ENCODE measurements around the gene LHX8. TPM values are rescaled to one million over a fixed set of nuclear protein-coding genes. Genes with fewer than 3 reads are reported as not detected.

Gene LHX8
- total and polyA plus RNA-seq, 2 experiments from 2014 or later, result not detected

DNA sequence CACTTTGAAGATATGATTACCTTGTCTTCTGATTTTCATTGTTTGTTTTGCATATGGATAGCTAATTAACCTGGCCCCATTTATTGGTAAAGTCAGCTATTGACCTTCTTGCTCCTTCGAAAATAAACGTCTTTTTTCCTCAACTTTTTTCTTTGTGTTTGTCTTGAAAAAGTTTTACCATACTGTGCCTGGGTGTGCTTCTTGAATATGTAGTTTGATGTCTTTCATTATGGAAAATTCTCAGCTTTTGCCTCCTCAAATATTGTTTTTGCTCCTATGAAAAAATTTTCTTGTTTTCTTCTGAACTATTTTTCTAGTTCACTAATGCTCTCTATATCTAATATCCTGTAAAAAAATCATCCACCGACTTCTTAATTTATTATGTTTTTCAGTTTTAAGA, 25.0 kb downstream of the LHX8 start:
- Histone ChIP-seq H2AFZ (no peak overlapping the region), H3K27ac (no peak overlapping the region), H3K4me2 (ENCODE audit: unreplicated experiment) (no peak overlapping the region), H3K36me3 (ENCODE audit: low read depth) (no peaks in the 10 kb centered on the region), H3K9ac (no peak overlapping the region), H3K4me3 (no peak overlapping the region), H3K27me3 (replicated peaks; ENCODE audit: insufficient read depth) (no peaks in the 10 kb centered on the region), H3K79me2 (ENCODE audit: insufficient read depth) (no peaks in the 10 kb centered on the region), H3K9me3 (ENCODE audit: low read depth) (no peaks in the 10 kb centered on the region), H3K4me1 (ENCODE audit: insufficient read depth) (no peaks in the 10 kb centered on the region), H4K20me1 (ENCODE audit: insufficient read depth) (no peaks in the 10 kb centered on the region), H3K9me2 (ENCODE audit: insufficient read depth) (no peaks in the 10 kb centered on the region), H3F3A (ENCODE audit: insufficient read depth) (no peaks in the 10 kb centered on the region)
- DNase-seq, result no peak
- TF ChIP-seq EZH2phosphoT487 (IDR thresholded peaks at IDR 0.05; ENCODE audit: insufficient read depth, low read depth), result no peak
- no peak for TF ChIP-seq EZH2 (IDR thresholded peaks at IDR 0.05; ENCODE audit: insufficient read depth, poor library complexity, severe bottlenecking)
- WGBS, 2 experiments (ENCODE audit: low coverage in 1 of 2, low lambda C conversion rate in 2 of 2, missing lambda C conversion rate in 2 of 2), result 34 to 37% methylated on average over 3 of the region's 3 CpGs
- in situ Hi-C loops (cut with MboI), result no loop called here

GRCh38 chr1:75165264-75165663, 31.1 kb downstream of the LHX8 start:
- H4K20me1 ChIP-seq (ENCODE audit: insufficient read depth), result no peaks in the 10 kb centered on the region
- H3K9me2 ChIP-seq (ENCODE audit: insufficient read depth), result no peaks in the 10 kb centered on the region
- H3K9me3 ChIP-seq (ENCODE audit: low read depth), result no peaks in the 10 kb centered on the region
- no peak overlapping the region for H3K27ac ChIP-seq
- TF ChIP-seq EZH2phosphoT487 (IDR thresholded peaks at IDR 0.05; ENCODE audit: insufficient read depth, low read depth) (no peak), EZH2 (IDR thresholded peaks at IDR 0.05; ENCODE audit: insufficient read depth, poor library complexity, severe bottlenecking) (no peak)
- no peaks in the 10 kb centered on the region for H3F3A ChIP-seq (ENCODE audit: insufficient read depth)
- H3K4me1 ChIP-seq (ENCODE audit: insufficient read depth), result no peaks in the 10 kb centered on the region
- H3K27me3 ChIP-seq (replicated peaks; ENCODE audit: insufficient read depth), result no peaks in the 10 kb centered on the region
- no peaks in the 10 kb centered on the region for H3K36me3 ChIP-seq (ENCODE audit: low read depth)
- H3K4me2 ChIP-seq (ENCODE audit: unreplicated experiment), result no peak overlapping the region
- no peak for DNase-seq
- no peaks in the 10 kb centered on the region for H3K79me2 ChIP-seq (ENCODE audit: insufficient read depth)
- no peak overlapping the region for H3K4me3 ChIP-seq
- H3K9ac ChIP-seq, result no peak overlapping the region
- H2AFZ ChIP-seq, result no peak overlapping the region
- in situ Hi-C loops (cut with MboI), result no loop called here

DNA sequence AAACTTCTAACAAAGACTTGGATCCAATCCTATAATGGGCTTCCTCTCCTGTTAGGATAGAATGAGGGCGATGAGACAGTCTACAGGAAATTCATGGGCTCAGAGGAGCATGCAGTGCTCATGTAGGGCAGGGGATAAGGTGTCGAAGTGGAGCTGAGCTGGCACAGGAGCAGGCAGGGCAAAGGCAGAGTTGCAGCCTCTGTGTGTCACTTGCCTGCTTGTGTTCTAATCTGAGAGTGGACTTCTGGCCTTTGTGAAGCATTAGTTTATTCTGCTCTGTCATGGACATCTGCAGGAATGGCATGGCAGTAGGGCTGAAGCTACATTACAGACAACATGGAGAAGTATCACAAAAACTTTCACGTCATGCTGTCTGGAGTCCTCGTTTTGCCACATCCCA, 32.6 kb downstream of the LHX8 start:
- Histone ChIP-seq H4K20me1 (ENCODE audit: insufficient read depth) (no peaks in the 10 kb centered on the region), H3K9me3 (ENCODE audit: low read depth) (no peaks in the 10 kb centered on the region), H3K27me3 (replicated peaks; ENCODE audit: insufficient read depth) (no peaks in the 10 kb centered on the region), H2AFZ (no peak overlapping the region), H3F3A (ENCODE audit: insufficient read depth) (no peaks in the 10 kb centered on the region), H3K4me2 (ENCODE audit: unreplicated experiment) (no peak overlapping the region), H3K79me2 (ENCODE audit: insufficient read depth) (no peaks in the 10 kb centered on the region), H3K4me3 (no peak overlapping the region), H3K9me2 (ENCODE audit: insufficient read depth) (no peaks in the 10 kb centered on the region), H3K36me3 (ENCODE audit: low read depth) (no peaks in the 10 kb centered on the region), H3K27ac (no peak overlapping the region), H3K4me1 (ENCODE audit: insufficient read depth) (no peaks in the 10 kb centered on the region), H3K9ac (no peak overlapping the region)
- WGBS, 2 experiments (ENCODE audit: low coverage in 1 of 2, low lambda C conversion rate in 2 of 2, missing lambda C conversion rate in 2 of 2), result 11 to 15% methylated on average over 4 of the region's 4 CpGs
- DNase-seq, result no peak
- no peak for TF ChIP-seq EZH2 (IDR thresholded peaks at IDR 0.05; ENCODE audit: insufficient read depth, poor library complexity, severe bottlenecking)
- TF ChIP-seq EZH2phosphoT487 (IDR thresholded peaks at IDR 0.05; ENCODE audit: insufficient read depth, low read depth), result no peak
- in situ Hi-C loops (cut with MboI), result no loop called here

DNA sequence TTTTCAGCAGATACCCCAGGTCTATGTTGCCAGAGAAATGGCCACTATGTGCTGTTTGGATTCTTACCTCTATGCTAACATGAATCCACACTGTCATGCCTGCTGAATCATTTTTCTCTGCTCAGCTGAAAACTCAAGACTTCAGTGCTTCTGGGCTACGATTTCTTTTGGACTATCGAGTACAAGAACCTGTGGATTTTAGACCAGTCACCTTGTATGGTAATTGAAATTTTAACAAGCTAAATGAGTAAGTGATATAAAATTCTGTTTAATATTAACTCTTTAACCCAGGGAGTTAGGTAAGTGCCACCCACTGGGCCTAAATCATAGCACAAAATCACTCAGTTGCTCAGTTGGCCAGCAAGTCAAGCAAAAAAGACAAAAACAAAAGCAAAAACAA, 35.8 kb downstream of the LHX8 start:
- in situ Hi-C loops (cut with MboI), result no loop called here
- TF ChIP-seq EZH2phosphoT487 (IDR thresholded peaks at IDR 0.05; ENCODE audit: insufficient read depth, low read depth) (no peak), EZH2 (IDR thresholded peaks at IDR 0.05; ENCODE audit: insufficient read depth, poor library complexity, severe bottlenecking) (no peak)
- H3K36me3 ChIP-seq (ENCODE audit: low read depth), result no peaks in the 10 kb centered on the region

DNA sequence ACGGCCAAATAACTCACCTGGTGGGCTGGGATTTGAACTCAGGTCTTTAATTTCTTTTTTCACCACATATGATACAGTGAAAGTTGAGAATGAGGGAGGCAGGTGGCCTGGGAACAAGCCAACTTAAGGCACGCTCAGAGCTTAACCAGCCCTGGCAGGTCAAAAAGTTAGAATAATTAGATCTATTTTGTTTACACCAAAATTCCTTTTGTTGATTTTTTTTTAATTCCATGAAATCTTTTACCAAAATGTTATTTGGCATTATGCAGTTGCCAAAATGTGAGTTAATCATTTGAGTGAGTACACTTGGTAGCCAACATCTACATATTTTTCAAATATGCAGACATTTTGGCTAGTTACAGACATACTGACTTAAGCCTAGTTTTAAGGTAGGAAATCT, 36.8 kb downstream of the LHX8 start:
- H3K27me3 ChIP-seq (replicated peaks; ENCODE audit: insufficient read depth), result no peaks in the 10 kb centered on the region
- in situ Hi-C loops (cut with MboI), result no loop called here
- DNase-seq, result no peak
- H3K36me3 ChIP-seq (ENCODE audit: low read depth), result no peaks in the 10 kb centered on the region
- no peak overlapping the region for H3K9ac ChIP-seq
- H3K27ac ChIP-seq, result no peak overlapping the region
- no peaks in the 10 kb centered on the region for H3K4me1 ChIP-seq (ENCODE audit: insufficient read depth)
- H3K9me3 ChIP-seq (ENCODE audit: low read depth), result no peaks in the 10 kb centered on the region
- no peaks in the 10 kb centered on the region for H3K79me2 ChIP-seq (ENCODE audit: insufficient read depth)
- no peak overlapping the region for H2AFZ ChIP-seq
- no peaks in the 10 kb centered on the region for H3K9me2 ChIP-seq (ENCODE audit: insufficient read depth)
- H3K4me3 ChIP-seq, result no peak overlapping the region
- no peaks in the 10 kb centered on the region for H3F3A ChIP-seq (ENCODE audit: insufficient read depth)
- TF ChIP-seq EZH2 (IDR thresholded peaks at IDR 0.05; ENCODE audit: insufficient read depth, poor library complexity, severe bottlenecking), result no peak
- TF ChIP-seq EZH2phosphoT487 (IDR thresholded peaks at IDR 0.05; ENCODE audit: insufficient read depth, low read depth), result no peak
- no peaks in the 10 kb centered on the region for H4K20me1 ChIP-seq (ENCODE audit: insufficient read depth)
- no peak overlapping the region for H3K4me2 ChIP-seq (ENCODE audit: unreplicated experiment)
- WGBS, 2 experiments (ENCODE audit: low coverage in 1 of 2, low lambda C conversion rate in 2 of 2, missing lambda C conversion rate in 2 of 2), result 2 to 5% methylated on average over 2 of the region's 2 CpGs

More for the DNA sequence above, 35.8 kb downstream of the LHX8 start:
- Histone ChIP-seq H3K27me3 (replicated peaks; ENCODE audit: insufficient read depth) (no peaks in the 10 kb centered on the region), H2AFZ (no peak overlapping the region), H3F3A (ENCODE audit: insufficient read depth) (no peaks in the 10 kb centered on the region), H3K4me1 (ENCODE audit: insufficient read depth) (no peaks in the 10 kb centered on the region), H3K4me2 (ENCODE audit: unreplicated experiment) (no peak overlapping the region), H3K79me2 (ENCODE audit: insufficient read depth) (no peaks in the 10 kb centered on the region), H4K20me1 (ENCODE audit: insufficient read depth) (no peaks in the 10 kb centered on the region), H3K4me3 (no peak overlapping the region), H3K9me3 (ENCODE audit: low read depth) (no peaks in the 10 kb centered on the region), H3K9me2 (ENCODE audit: insufficient read depth) (no peaks in the 10 kb centered on the region), H3K9ac (no peak overlapping the region), H3K27ac (no peak overlapping the region)
- no peak for DNase-seq
- 24 to 40% methylated on average over 2 of the region's 2 CpGs for WGBS, 2 experiments (ENCODE audit: low coverage in 1 of 2, low lambda C conversion rate in 2 of 2, missing lambda C conversion rate in 2 of 2)

Measured in GM23248 (cell line).